HEK293 (cell line): ENCODE data around the gene HNRNPA2B1.

Experiments used
- CTCF ChIA-PET: fragments of 350-600 bp; formaldehyde crosslinking; extraction: SDS; loops from one replicate; lab custom pipeline; 2021; ENCODE audit warnings: antibody characterized with exemption; lab: Yijun Ruan, JAX
- POLR2A ChIA-PET: fragments of 300-600 bp; formaldehyde crosslinking; extraction: SDS; loops from one replicate; lab custom pipeline; 2020; ENCODE audit warnings: antibody characterized with exemption, inconsistent platforms; lab: Yijun Ruan, JAX
- H3K27ac ChIP-seq: fragments of 200-500 bp; sonication (Bioruptor generic); 2 replicates; pipeline ENCODE4 v1.5.1; 2014; ENCODE audit warnings: low read depth, low read length, control low read depth, inconsistent platforms; ENCODE audit errors: extremely low read depth
- H3K36me3 ChIP-seq, 2 experiments: fragments of 200-500 bp in 1 of 2; sonication (Bioruptor generic) in 1 of 2; 1 replicate in 1 of 2; 2 replicates in 1 of 2; pipeline ENCODE4 v1.5.1; 2014 to 2017; ENCODE audit warnings: inconsistent platforms in 2 of 2, low read length in 2 of 2; ENCODE audit not compliant: control insufficient read depth in 2 of 2, insufficient read depth in 1 of 2
- H3K4me1 ChIP-seq: fragments of 200-500 bp; sonication (Bioruptor generic); 2 replicates; pipeline ENCODE4 v1.5.1; 2014; ENCODE audit warnings: mild to moderate bottlenecking, low read length, inconsistent platforms; ENCODE audit not compliant: control insufficient read depth, insufficient read depth
- H3K4me3 ChIP-seq: 2 replicates; pipeline ENCODE4 v1.5.1; 2011; ENCODE audit warnings: low read depth, mild to moderate bottlenecking, control low read depth, low read length, moderate library complexity
- H3K9me3 ChIP-seq: fragments of 200-500 bp; sonication (Bioruptor generic); 2 replicates; pipeline ENCODE4 v1.5.1; 2014; ENCODE audit warnings: low read depth, low read length, inconsistent platforms; ENCODE audit not compliant: control insufficient read depth, insufficient read depth
- CTCF ChIP-seq: fragments of 450-650 bp; formaldehyde crosslinking; IDR thresholded peaks from 2 replicates; pipeline ENCODE4 v1.5.1; 2016; ENCODE audit warnings: missing biosample characterization, missing genetic modification characterization
- INSM2 ChIP-seq: fragments of 450-650 bp; formaldehyde crosslinking; IDR thresholded peaks from 2 replicates; pipeline ENCODE4 v1.5.1; 2016; ENCODE audit warnings: missing biosample characterization, missing genetic modification characterization
- MZF1 ChIP-seq: fragments of 450-650 bp; formaldehyde crosslinking; IDR thresholded peaks from 2 replicates; pipeline ENCODE4 v1.5.1; 2017; ENCODE audit warnings: missing biosample characterization, missing genetic modification characterization, borderline replicate concordance
- PRDM6 ChIP-seq: fragments of 450-650 bp; formaldehyde crosslinking; IDR thresholded peaks from 2 replicates; pipeline ENCODE4 v1.5.1; 2017; ENCODE audit warnings: missing biosample characterization, missing genetic modification characterization
- TCF7L2 ChIP-seq: IDR thresholded peaks from 2 replicates; pipeline ENCODE4 v1.6.1; 2011; ENCODE audit warnings: low read depth, mild to moderate bottlenecking, inconsistent platforms, low read length, moderate library complexity, borderline replicate concordance
- ZBTB44 ChIP-seq: fragments of 450-650 bp; IDR thresholded peaks from 2 replicates; pipeline ENCODE4 v1.5.1; 2018; ENCODE audit warnings: missing biosample characterization, mild to moderate bottlenecking, missing genetic modification characterization
- ZNF114 ChIP-seq: fragments of 450-650 bp; formaldehyde crosslinking; IDR thresholded peaks from 2 replicates; pipeline ENCODE4 v1.5.0; 2017; ENCODE audit warnings: missing biosample characterization, missing genetic modification characterization
- ZNF132 ChIP-seq: fragments of 450-650 bp; formaldehyde crosslinking; IDR thresholded peaks from 2 replicates; pipeline ENCODE4 v1.5.1; 2017; ENCODE audit warnings: missing biosample characterization, missing genetic modification characterization, borderline replicate concordance
- ZNF157 ChIP-seq: fragments of 450-650 bp; formaldehyde crosslinking; IDR thresholded peaks from 2 replicates; pipeline ENCODE4 v1.5.1; 2016; ENCODE audit warnings: missing biosample characterization, missing genetic modification characterization
- ZNF214 ChIP-seq: fragments of 450-650 bp; formaldehyde crosslinking; IDR thresholded peaks from 2 replicates; pipeline ENCODE4 v1.5.1; 2017; ENCODE audit warnings: missing biosample characterization, mild to moderate bottlenecking, missing genetic modification characterization, borderline replicate concordance
- ZNF26 ChIP-seq: fragments of 450-650 bp; formaldehyde crosslinking; IDR thresholded peaks from 2 replicates; pipeline ENCODE4 v1.5.1; 2016; ENCODE audit warnings: missing biosample characterization, missing genetic modification characterization
- ZNF280D ChIP-seq: fragments of 450-650 bp; formaldehyde crosslinking; IDR thresholded peaks from 2 replicates; pipeline ENCODE4 v1.5.1; 2016; ENCODE audit warnings: missing biosample characterization, missing genetic modification characterization
- ZNF324 ChIP-seq: fragments of 450-650 bp; formaldehyde crosslinking; IDR thresholded peaks from 2 replicates; pipeline ENCODE4 v1.5.1; 2016; ENCODE audit warnings: missing biosample characterization, missing genetic modification characterization
- ZNF341 ChIP-seq: fragments of 450-650 bp; formaldehyde crosslinking; IDR thresholded peaks from 2 replicates; pipeline ENCODE4; 2016; ENCODE audit warnings: low read depth, missing biosample characterization, missing genetic modification characterization
- ZNF354C ChIP-seq: fragments of 450-650 bp; formaldehyde crosslinking; IDR thresholded peaks from 2 replicates; pipeline ENCODE4 v1.5.1; 2016; ENCODE audit warnings: missing biosample characterization, missing genetic modification characterization, low read depth, borderline replicate concordance
- ZNF391 ChIP-seq: fragments of 450-650 bp; formaldehyde crosslinking; IDR thresholded peaks from 2 replicates; pipeline ENCODE4 v1.5.1; 2016; ENCODE audit warnings: low read depth, missing biosample characterization, missing genetic modification characterization, borderline replicate concordance
- ZNF561 ChIP-seq: fragments of 450-650 bp; IDR thresholded peaks from 2 replicates; pipeline ENCODE4 v1.5.1; 2018; ENCODE audit warnings: missing biosample characterization, missing genetic modification characterization, borderline replicate concordance
- ZNF664 ChIP-seq: fragments of 450-650 bp; formaldehyde crosslinking; IDR thresholded peaks from 2 replicates; pipeline ENCODE4 v1.5.1; 2016; ENCODE audit warnings: missing biosample characterization, missing genetic modification characterization

Gene HNRNPA2B1

GRCh38 chr7:26156451-26157420 is 43.8 kb downstream of the HNRNPA2B1 start:
- H3K4me3 ChIP-seq: no peak overlapping the region
- H3K9me3 ChIP-seq: no peaks in the 10 kb centered on the region
- CTCF ChIA-PET: interaction anchor here (0.6 to 2.1 kb wide), 5 partner anchors 10 to 209 kb away, joined by 3 to 7 read pairs (median 4); no protein-coding TSS in a partner anchor
- no peaks in the 10 kb centered on the region for H3K36me3 ChIP-seq
- no peak for TF ChIP-seq ZNF391 (tag by site-specific recombination)
- TF ChIP-seq ZNF114 (tag by site-specific recombination): no peak
- TF ChIP-seq ZNF664: no peak
- TF ChIP-seq PRDM6 (tag by site-specific recombination): no peak
- TF ChIP-seq MZF1 (tag by site-specific recombination): no peak
- peaks cover 4% of the 10 kb centered on the region; the same call in 1 of the 2 replicates for H3K4me1 ChIP-seq
- POLR2A ChIA-PET: interaction anchor here (1.2 to 2.2 kb wide), 4 partner anchors 10 to 44 kb away, joined by 4 to 17 read pairs (median 7); partner anchors contain the start of genes CBX3 and HNRNPA2B1
- no peak overlapping the region for H3K27ac ChIP-seq

GRCh38 chr7:26155531-26156375 is 44.8 kb downstream of the HNRNPA2B1 start:
- CTCF ChIA-PET: interaction anchor here (0.7 to 2.1 kb wide), 3 partner anchors 43 to 188 kb away, joined by 3 to 7 read pairs (median 3); no protein-coding TSS in a partner anchor
- no peaks in the 10 kb centered on the region for H3K9me3 ChIP-seq
- POLR2A ChIA-PET: interaction anchor here (0.6 to 2.2 kb wide), 4 partner anchors 11 to 1443 kb away, joined by 4 to 17 read pairs (median 8); partner anchors contain the start of genes CBX3 and HNRNPA2B1
- no peak overlapping the region for H3K27ac ChIP-seq
- no peak overlapping the region for H3K4me3 ChIP-seq
- H3K4me1 ChIP-seq: peaks cover 4% of the 10 kb centered on the region; the same call in 1 of the 2 replicates
- H3K36me3 ChIP-seq: no peaks in the 10 kb centered on the region
- TF ChIP-seq ZNF354C: no peak
- TF ChIP-seq ZNF341 (tag by site-specific recombination): peak; percentile 98
- no peak for TF ChIP-seq ZBTB44 (tag by site-specific recombination)
- TF ChIP-seq CTCF (tag by site-specific recombination): no peak
- no peak for TF ChIP-seq ZNF214 (tag by site-specific recombination)
- TF ChIP-seq ZNF324 (tag by site-specific recombination): no peak
- no peak for TF ChIP-seq ZNF26 (tag by site-specific recombination)
- TF ChIP-seq ZNF561: no peak
- TF ChIP-seq ZNF280D (tag by site-specific recombination): no peak
- TF ChIP-seq ZNF157 (tag by site-specific recombination): no peak
- TF ChIP-seq TCF7L2: no peak
- TF ChIP-seq ZNF132 (tag by site-specific recombination): no peak
- no peak for TF ChIP-seq INSM2
